H1 (cell line): ENCODE data around the gene RTL5. TPM values are rescaled to one million over a fixed set of nuclear protein-coding genes. Genes with fewer than 3 reads are reported as not detected.

Source experiments
- CTCF ChIA-PET: fragments of 300-600 bp; sonication (Branson Sonifier 250); formaldehyde crosslinking; loops from one replicate; lab custom pipeline; 2021; ENCODE audit not compliant: partially characterized antibody; lab: Charles Lee
- POLR2A ChIA-PET: fragments of 300-600 bp; sonication (Branson Sonifier 250); formaldehyde crosslinking; loops from one replicate; lab custom pipeline; 2021; ENCODE audit warnings: inconsistent platforms; ENCODE audit not compliant: partially characterized antibody; lab: Charles Lee
- DNase-seq, 2 experiments: peaks; one replicate each; pipeline versions ENCODE4 v3.0.0 to v3.0.0-alpha.2; 2010 to 2022; ENCODE audit warnings: low spot score in 2 of 2, low read depth in 1 of 2, mixed read lengths in 1 of 2
- FAIRE-seq: peaks from 2 replicates; lab custom pipeline; 2011; peaks lifted over from hg19 to GRCh38; lab: Jason Lieb, UNC
- H2AFZ ChIP-seq: 2 replicates; pipeline ENCODE4 v1.8.1; 2012; ENCODE audit warnings: low read length, inconsistent platforms
- H2AK5ac ChIP-seq: 2 replicates; pipeline ENCODE4 v1.6.1; 2013; ENCODE audit warnings: low read depth, low read length
- H2BK120ac ChIP-seq: replicated peaks from 2 replicates; pipeline ENCODE3; 2013; ENCODE audit warnings: low read depth, low read length, inconsistent platforms
- H2BK12ac ChIP-seq: 2 replicates; pipeline ENCODE4 v1.6.1; 2013; ENCODE audit warnings: low read depth, low read length
- H2BK15ac ChIP-seq: 2 replicates; pipeline ENCODE4 v1.6.1; 2013; ENCODE audit warnings: low read length
- H2BK20ac ChIP-seq: 2 replicates; pipeline ENCODE4 v1.6.1; 2013; ENCODE audit warnings: low read length
- H2BK5ac ChIP-seq: 2 replicates; pipeline ENCODE4 v1.6.1; 2013; ENCODE audit warnings: low read depth, low read length
- H3K14ac ChIP-seq: 2 replicates; pipeline ENCODE4 v1.6.1; 2013; ENCODE audit warnings: inconsistent platforms; ENCODE audit not compliant: insufficient read length
- H3K18ac ChIP-seq: 2 replicates; pipeline ENCODE4 v1.6.1; 2013; ENCODE audit warnings: low read length; ENCODE audit errors: extremely low read depth
- H3K23ac ChIP-seq: 2 replicates; pipeline ENCODE4 v1.6.1; 2013; ENCODE audit warnings: inconsistent platforms; ENCODE audit not compliant: insufficient read length
- H3K23me2 ChIP-seq: 2 replicates; pipeline ENCODE4 v1.6.1; 2013; ENCODE audit warnings: low read depth, low read length
- H3K27ac ChIP-seq: 2 replicates; pipeline ENCODE4 v1.6.1; 2011; ENCODE audit warnings: low read depth, low read length, inconsistent platforms
- H3K27me3 ChIP-seq, 4 experiments: replicated peaks in 1 of 4; 1 replicate in 1 of 4; 2 replicates in 3 of 4; pipeline versions ENCODE4 v1.6.1 to v1.8.1; 2011 to 2013; ENCODE audit warnings: low read length in 3 of 4, mild to moderate bottlenecking in 3 of 4, inconsistent platforms in 2 of 4, mixed read lengths in 2 of 4, moderate library complexity in 1 of 4; ENCODE audit not compliant: control insufficient read depth in 3 of 4, insufficient read depth in 3 of 4; ENCODE audit errors: extremely low read depth in 1 of 4
- H3K36me3 ChIP-seq, 4 experiments: 2 replicates each; pipeline versions ENCODE4 v1.6.1 to v1.8.1; 2011 to 2013; ENCODE audit warnings: mild to moderate bottlenecking in 4 of 4, low read length in 3 of 4, moderate library complexity in 2 of 4, control low read depth in 1 of 4, inconsistent platforms in 1 of 4; ENCODE audit not compliant: insufficient read depth in 4 of 4, control insufficient read depth in 2 of 4
- H3K4ac ChIP-seq: replicated peaks from 2 replicates; pipeline ENCODE3; 2013; ENCODE audit warnings: low read length, low read depth, mixed read lengths, inconsistent platforms; ENCODE audit not compliant: insufficient read length
- H3K4me1 ChIP-seq, 4 experiments: replicated peaks in 1 of 4; 1 replicate in 1 of 4; 2 replicates in 3 of 4; pipeline versions ENCODE4 v1.6.1 to v1.8.1; 2011 to 2013; ENCODE audit warnings: low read length in 3 of 4, inconsistent platforms in 2 of 4, mixed read lengths in 1 of 4; ENCODE audit not compliant: insufficient read depth in 4 of 4, control insufficient read depth in 3 of 4
- H3K4me2 ChIP-seq, 2 experiments: 2 replicates each; pipeline versions ENCODE4 v1.6.1 to v1.8.1; 2011 to 2013; ENCODE audit warnings: low read depth in 2 of 2, low read length in 2 of 2, control low read depth in 1 of 2, inconsistent platforms in 1 of 2, mild to moderate bottlenecking in 1 of 2; ENCODE audit not compliant: insufficient read depth in 1 of 2
- H3K4me3 ChIP-seq, 4 experiments: fragments of 200-600, 300-600 bp in 1 of 4; sonication (generic), shearing (Covaris generic), sonication (Bioruptor Twin) in 1 of 4; 2 replicates each; pipeline versions ENCODE4 v1.5.1 to v1.8.1; 2011 to 2016; ENCODE audit warnings: low read length in 4 of 4, low read depth in 3 of 4, control low read depth in 2 of 4, inconsistent platforms in 2 of 4, mild to moderate bottlenecking in 2 of 4, mixed read lengths in 1 of 4, moderate library complexity in 1 of 4; ENCODE audit not compliant: insufficient read depth in 2 of 4; ENCODE audit errors: extremely low read depth in 1 of 4
- H3K56ac ChIP-seq: replicated peaks from 2 replicates; pipeline ENCODE3; 2013; ENCODE audit warnings: low read depth, mild to moderate bottlenecking, mixed read lengths, low read length, inconsistent platforms; ENCODE audit not compliant: insufficient read length
- H3K79me1 ChIP-seq: 2 replicates; pipeline ENCODE4 v1.6.1; 2013; ENCODE audit warnings: low read depth, low read length, control low read depth
- H3K79me2 ChIP-seq, 2 experiments: 2 replicates each; pipeline versions ENCODE4 v1.6.1 to v1.8.1; 2012 to 2013; ENCODE audit warnings: low read length in 2 of 2, mild to moderate bottlenecking in 2 of 2, inconsistent platforms in 1 of 2; ENCODE audit not compliant: insufficient read depth in 2 of 2, control insufficient read depth in 1 of 2
- H3K9ac ChIP-seq, 4 experiments: replicated peaks in 1 of 4; 1 replicate in 1 of 4; 2 replicates in 3 of 4; pipeline versions ENCODE4 v1.6.1 to v1.8.1; 2011 to 2013; ENCODE audit warnings: low read depth in 3 of 4, low read length in 3 of 4, control low read depth in 2 of 4, mild to moderate bottlenecking in 2 of 4, moderate library complexity in 2 of 4, inconsistent platforms in 1 of 4; ENCODE audit errors: extremely low read depth in 1 of 4
- H3K9me3 ChIP-seq, 2 experiments: 2 replicates each; pipeline versions ENCODE4 v1.6.1 to v1.8.1; 2012 to 2013; ENCODE audit warnings: mild to moderate bottlenecking in 2 of 2, moderate library complexity in 2 of 2, control low read depth in 1 of 2, inconsistent platforms in 1 of 2, low read depth in 1 of 2, low read length in 1 of 2, mixed read lengths in 1 of 2; ENCODE audit not compliant: insufficient read depth in 2 of 2
- H4K20me1 ChIP-seq, 2 experiments: replicated peaks in 1 of 2; 2 replicates each; pipeline versions ENCODE3 to v1.8.1; 2011 to 2013; ENCODE audit warnings: inconsistent platforms in 2 of 2, low read length in 2 of 2, mild to moderate bottlenecking in 1 of 2; ENCODE audit not compliant: insufficient read depth in 2 of 2, control insufficient read depth in 1 of 2
- H4K5ac ChIP-seq: 2 replicates; pipeline ENCODE4 v1.6.1; 2013; ENCODE audit warnings: low read length, low read depth, mixed read lengths, inconsistent platforms; ENCODE audit not compliant: insufficient read length
- H4K8ac ChIP-seq: 2 replicates; pipeline ENCODE4 v1.8.0; 2013; ENCODE audit warnings: mild to moderate bottlenecking, moderate library complexity, low read length, inconsistent platforms; ENCODE audit not compliant: insufficient read depth; ENCODE audit errors: extremely low read depth
- H4K91ac ChIP-seq: replicated peaks from 2 replicates; pipeline ENCODE3; 2013; ENCODE audit warnings: low read length, mixed read lengths, inconsistent platforms; ENCODE audit not compliant: insufficient read length
- CTBP2 ChIP-seq: IDR thresholded peaks from 2 replicates; pipeline ENCODE4 v1.7.0; 2011; ENCODE audit warnings: borderline replicate concordance, mild to moderate bottlenecking, moderate library complexity, mixed read lengths, low read length; ENCODE audit not compliant: insufficient read depth, insufficient read length
- E2F6 ChIP-seq: IDR thresholded peaks from 2 replicates; pipeline ENCODE4 v1.6.1; 2012; ENCODE audit warnings: inconsistent platforms
- HDAC2 ChIP-seq, 2 experiments: fragments of 300-600 bp in 1 of 2; sonication (generic) in 1 of 2; IDR thresholded peaks; 2 replicates each; pipeline ENCODE4 v1.6.1; 2011 to 2012; ENCODE audit warnings: low read depth in 2 of 2, low read length in 2 of 2, mild to moderate bottlenecking in 2 of 2, moderate library complexity in 2 of 2, borderline replicate concordance in 1 of 2, inconsistent platforms in 1 of 2
- KDM5A ChIP-seq: fragments of 200-600 bp; IDR thresholded peaks from 2 replicates; pipeline ENCODE4 v1.7.1; 2012; ENCODE audit warnings: mild to moderate bottlenecking, low read length, inconsistent platforms, mixed read lengths
- POLR2AphosphoS5 ChIP-seq: IDR thresholded peaks from 2 replicates; pipeline ENCODE4 v1.6.1; 2011; ENCODE audit warnings: low read depth, low read length
- POU5F1 ChIP-seq: IDR thresholded peaks from 2 replicates; pipeline ENCODE4 v1.6.1; 2011; ENCODE audit warnings: low read depth, mild to moderate bottlenecking, low read length, moderate library complexity
- RBBP5 ChIP-seq: IDR thresholded peaks from 2 replicates; pipeline ENCODE4 v1.7.1; 2012; ENCODE audit warnings: low read depth, mild to moderate bottlenecking, inconsistent platforms, low read length, moderate library complexity, borderline replicate concordance
- RFX5 ChIP-seq: IDR thresholded peaks from 2 replicates; pipeline ENCODE4 v1.6.1; 2011; ENCODE audit warnings: low read depth, low read length, improper control_type of control experiment, borderline replicate concordance
- RXRA ChIP-seq: IDR thresholded peaks from 2 replicates; pipeline ENCODE4 v1.6.1; 2011; ENCODE audit warnings: low read depth, mild to moderate bottlenecking, low read length, moderate library complexity; ENCODE audit not compliant: insufficient read depth
- TEAD4 ChIP-seq: IDR thresholded peaks from 2 replicates; pipeline ENCODE4 v1.6.1; 2012; ENCODE audit warnings: low read depth, low read length, inconsistent platforms, mixed read lengths
- USF2 ChIP-seq: IDR thresholded peaks from 2 replicates; pipeline ENCODE4 v1.6.1; 2011; ENCODE audit warnings: low read length, improper control_type of control experiment
- WGBS, 2 experiments: shearing (Covaris generic) in 1 of 2; methylation state at CpG; one replicate each; pipeline versions ENCODE4 v1.1.6 to v1.1.7; 2013 to 2015; ENCODE audit warnings: low lambda C conversion rate in 2 of 2, mixed read lengths in 2 of 2, inconsistent platforms in 1 of 2, low coverage in 1 of 2, missing lambda C conversion rate in 1 of 2; ENCODE audit not compliant: insufficient replicate concordance in 2 of 2, insufficient coverage in 1 of 2, insufficient read length in 1 of 2; ENCODE audit errors: extremely low coverage in 1 of 2, missing lambda C conversion rate in 1 of 2; 5-methylcytosine and 5-hydroxymethylcytosine counted together
- polyA plus RNA-seq, 7 experiments: library from polyadenylated mRNA; depleted of rRNA in 3 of 7; stranded (reverse) in 5 of 7; unstranded in 2 of 7; fragments of >200 nt in 5 of 7; fragments of 200-250 nt in 2 of 7; gene quantifications; 1 replicate in 5 of 7; 2 replicates in 1 of 7; 4 replicates in 1 of 7; pipeline versions ENCODE4 v1.2.1 to v1.2.3, GENCODE V29; 2011 to 2013; ENCODE audit warnings: missing spikeins in 2 of 7, mixed read lengths in 2 of 7
- total RNA-seq: library from RNA; stranded (reverse); fragmentation: NEBNext Ultra II Directional; extraction: Animal tissue kit (Norgen Biotek cat#: 25700); gene quantifications from 2 replicates; pipeline ENCODE4 v1.2.1, GENCODE V29; 2021

The RTL5 gene
- total and polyA plus RNA-seq, 2 of the 8 experiments (the other 6 are each of a cell fraction or from before 2014, with no cell fraction given), result 0.57 to 1.9 TPM

GRCh38 chrX:72129661-72130060, 2.1 kb downstream of the RTL5 start:
- Histone ChIP-seq H2BK120ac (no peak overlapping the region), H3K23ac (no peak overlapping the region), H3K79me1 (no peaks in the 10 kb centered on the region), H3K56ac (no peak overlapping the region), H4K5ac (no peak overlapping the region), H3K14ac (no peak overlapping the region), H3K27me3 (peaks cover 12 to 45% (median 34%) of the 10 kb centered on the region in 4 experiments), H3K4me2 (no peak overlapping the region), H2BK20ac (no peak overlapping the region), H2AK5ac (no peak overlapping the region), H4K91ac (no peak overlapping the region), H4K8ac (no peak overlapping the region), H4K20me1 (peaks cover 3 to 9% of the 10 kb centered on the region in 2 experiments), H2AFZ (no peak overlapping the region), H3K79me2 (no peaks in the 10 kb centered on the region), H3K23me2 (peaks cover 5% of the 10 kb centered on the region; the same call in 1 of the 2 replicates), H2BK5ac (no peak overlapping the region), H3K4ac (no peak overlapping the region), H3K18ac (no peak overlapping the region), H3K4me3 (no peak overlapping the region), H2BK12ac (no peak overlapping the region), H3K27ac (no peak overlapping the region), H3K4me1 (peaks cover 0 to 4% (median 1%) of the 10 kb centered on the region in 4 experiments; a peak in 5 of 7 replicates), H3K9ac (no peak overlapping the region), H3K9me3 (peaks cover 0 to 4% of the 10 kb centered on the region in 2 experiments; a peak in 1 of 4 replicates), H3K36me3 (no peaks in the 10 kb centered on the region), H2BK15ac (no peak overlapping the region)
- CTCF ChIA-PET, result interaction anchor here (1.2 to 3.2 kb wide), 4 partner anchors 40 to 111 kb away, joined by 3 to 13 read pairs (median 4); no protein-coding TSS in a partner anchor
- FAIRE-seq (no peak), DNase-seq (no peak)
- 97% methylated on average over 7 of the region's 16 CpGs; no CpG with 5 or more reads in 1 of the 2 experiments for WGBS, 2 experiments
- POLR2A ChIA-PET, result interaction anchor here (1.4 kb wide), 1 partner anchor 147 kb away, joined by 4 read pairs; the partner anchor contains the start of gene RPS4X
- no peak for TF ChIP-seq RXRA
- no peak for TF ChIP-seq CTBP2
- no peak for TF ChIP-seq RBBP5
- TF ChIP-seq E2F6, result no peak
- TF ChIP-seq USF2, result no peak
- no peak for TF ChIP-seq HDAC2 (IDR thresholded peaks at IDR 0.05; ENCODE audit: borderline replicate concordance in 1 of 2, low read depth in 2 of 2, low read length in 2 of 2)
- no peak for TF ChIP-seq TEAD4
- TF ChIP-seq RFX5, result no peak
- TF ChIP-seq POLR2AphosphoS5, result no peak
- TF ChIP-seq KDM5A, result no peak
- TF ChIP-seq POU5F1, result no peak
